ENCODE results near the gene CDH4. TPM values are rescaled to one million over a fixed set of nuclear protein-coding genes. Genes with fewer than 3 reads are reported as not detected.

Gene CDH4
- total and polyA plus RNA-seq, 9 of the 15 experiments (the other 6 are each of a cell fraction or from before 2014, with no cell fraction given), result 0.04 TPM; not detected in 8

DNA sequence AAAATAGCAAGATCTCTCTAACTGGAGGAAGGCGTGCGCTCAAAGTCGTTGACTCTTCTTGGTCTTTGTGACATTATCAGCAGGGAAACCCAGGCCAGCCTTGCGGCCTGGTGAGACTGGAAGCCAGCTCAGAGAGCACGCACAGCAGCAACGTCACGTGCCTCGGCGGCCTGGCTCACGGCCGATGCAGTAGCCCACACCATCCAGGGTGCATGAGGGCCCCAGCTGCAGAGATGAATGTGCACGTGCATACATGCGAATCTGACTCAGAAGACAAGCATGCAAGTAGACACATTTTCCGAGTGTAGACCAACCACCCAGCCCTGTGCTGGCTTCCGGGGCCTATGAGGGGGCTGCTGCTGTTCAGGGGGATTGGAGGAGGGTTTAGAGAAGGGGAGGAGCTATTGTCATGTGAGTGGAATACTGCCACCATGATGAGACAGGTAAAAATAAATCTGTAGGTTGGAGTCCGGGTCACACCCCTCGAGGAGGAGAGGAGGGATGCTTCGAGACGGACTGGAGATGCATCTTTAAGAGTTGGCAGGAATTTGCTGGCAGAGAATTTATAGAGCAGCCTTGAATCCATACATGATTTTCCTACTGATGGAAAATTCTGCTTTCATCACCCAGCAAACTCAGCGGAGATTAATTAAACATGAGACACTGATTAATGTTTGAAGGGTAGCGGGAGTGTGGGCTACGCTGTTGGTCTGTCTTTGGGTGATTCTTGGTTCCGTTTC, 388.2 kb downstream of the CDH4 start (continued):
- TF ChIP-seq ZNF318 (IDR thresholded peaks at IDR 0.05; ENCODE audit: borderline replicate concordance in 1 of 2, low read depth in 1 of 2), result no peak
